GM12878 (cell line): ENCODE measurements around the gene SUPT3H.
"Not testable (repeated sequence)": the region's sequence is repeated elsewhere in the genome, so short reads cannot be mapped to it uniquely, and the experiment has no call there.

Experiments
- NFYB ChIP-seq: IDR thresholded peaks from 2 replicates; pipeline ENCODE4 v1.6.1; 2011; ENCODE audit warnings: low read depth, mild to moderate bottlenecking, low read length, improper control_type of control experiment, moderate library complexity; ENCODE audit not compliant: insufficient read depth
- POLR2A ChIP-seq: IDR thresholded peaks from 2 replicates; pipeline ENCODE4 v1.6.1; 2011; ENCODE audit warnings: low read depth, mild to moderate bottlenecking, low read length

GRCh38 chr6:45145658-45146057 is 232.1 kb downstream of the SUPT3H start:
- TF ChIP-seq NFYB, POLR2A: not testable (repeated sequence)
